ENCODE measurements around the gene TMPRSS9. TPM values are rescaled to one million over a fixed set of nuclear protein-coding genes. Genes with fewer than 3 reads are reported as not detected.
A peak's percentile ranks its signal among the peaks of the same experiment; 100 is the strongest.

The TMPRSS9 gene
- total and polyA plus RNA-seq, 2 of the 13 experiments (the other 11 are each of a cell fraction or from before 2014, with no cell fraction given), result 2.5 to 5.2 TPM

- 0 out of 2 replicates have a peak, but pooled peaks have one; percentile 15 for TF ChIP-seq SNAPC5 (CRISPR knock-in tag; IDR thresholded peaks at IDR 0.05; ENCODE audit: borderline replicate concordance)
- peak; percentile 65; the same call in 1 of the 2 replicates for TF ChIP-seq ZSCAN25 (CRISPR knock-in tag; IDR thresholded peaks at IDR 0.05)
- no peak for TF ChIP-seq SP1 (IDR thresholded peaks at IDR 0.05)
- TF ChIP-seq SP1 (CRISPR knock-in tag; IDR thresholded peaks at IDR 0.05), result peak; percentile 19; the same call in 1 of the 2 replicates
- no peak for TF ChIP-seq ZNF615 (CRISPR knock-in tag; IDR thresholded peaks at IDR 0.05; ENCODE audit: borderline replicate concordance)
- no peak for TF ChIP-seq CCDC6 (CRISPR knock-in tag; IDR thresholded peaks at IDR 0.05)
- no peak for TF ChIP-seq IRX3 (CRISPR knock-in tag; IDR thresholded peaks at IDR 0.05; ENCODE audit: borderline replicate concordance, low read depth)
- TF ChIP-seq ZNF691 (CRISPR knock-in tag; IDR thresholded peaks at IDR 0.05; ENCODE audit: borderline replicate concordance, low read depth), result 0 out of 2 replicates have a peak, but pooled peaks have one; percentile 48
- 0 out of 2 replicates have a peak, but pooled peaks have one; percentile 41 for TF ChIP-seq GLI4 (CRISPR knock-in tag; IDR thresholded peaks at IDR 0.05; ENCODE audit: borderline replicate concordance)
- TF ChIP-seq THAP9 (CRISPR knock-in tag; IDR thresholded peaks at IDR 0.05; ENCODE audit: borderline replicate concordance), result peak; percentile 73
- TF ChIP-seq ZSCAN21 (CRISPR knock-in tag; IDR thresholded peaks at IDR 0.05; ENCODE audit: borderline replicate concordance), result peak; percentile 86; the same call in 1 of the 2 replicates
- no peak for TF ChIP-seq NFIC (IDR thresholded peaks at IDR 0.05; ENCODE audit: low read length)
- TF ChIP-seq GTF3A (CRISPR knock-in tag; conservative IDR thresholded peaks at IDR 0.05), result no peak
- TF ChIP-seq MAFK (conservative IDR thresholded peaks at IDR 0.05 in 1 of 2, IDR thresholded peaks at IDR 0.05 in 1 of 2; ENCODE audit: low read length in 2 of 2), result no peak
- TF ChIP-seq ZNF232 (CRISPR knock-in tag; IDR thresholded peaks at IDR 0.05; ENCODE audit: borderline replicate concordance), result no peak
- no peak for TF ChIP-seq ZNF546 (CRISPR knock-in tag; conservative IDR thresholded peaks at IDR 0.05)
- no peak; the same call in 1 of the 2 replicates for TF ChIP-seq ZNF891 (CRISPR knock-in tag; IDR thresholded peaks at IDR 0.05)
- no peak for TF ChIP-seq ZNF367 (CRISPR knock-in tag; IDR thresholded peaks at IDR 0.05; ENCODE audit: borderline replicate concordance)
- 0 out of 2 replicates have a peak, but pooled peaks have one; percentile 60 for TF ChIP-seq ZNF136 (CRISPR knock-in tag; IDR thresholded peaks at IDR 0.05; ENCODE audit: low read depth)
- no peak for TF ChIP-seq NR3C1 (CRISPR knock-in tag; IDR thresholded peaks at IDR 0.05)
- no peak for TF ChIP-seq CENPX (CRISPR knock-in tag; IDR thresholded peaks at IDR 0.05)
Observed at GRCh38 chr19:2315818-2316353, 44.2 kb upstream of the TMPRSS9 start (continued).
